T-helper 17 cell (primary cell): ENCODE results near the gene MVB12A. TPM values are rescaled to one million over a fixed set of nuclear protein-coding genes. Genes with fewer than 3 reads are reported as not detected.

Experiments
- ATAC-seq: fragments of 150-1000 bp; cut with Tn5 transposase; 2 replicates; pipeline ENCODE4 v1.10.0; 2021; ENCODE audit warnings: mild to moderate bottlenecking, moderate library complexity
- DNase-seq, 3 donors: peaks; one replicate each; pipeline versions ENCODE4 v3.0.0 to v3.0.0-alpha.2; 2020 to 2021
- H3K9me3 ChIP-seq: one replicate; pipeline ENCODE4 v1.7.0; 2013; ENCODE audit warnings: low read length, mild to moderate bottlenecking; ENCODE audit not compliant: control insufficient read depth, poor library complexity, severe bottlenecking
- H3K27ac Mint-ChIP-seq: one replicate; pipeline ENCODE4 v1.8.0; 2022; ENCODE audit warnings: mild to moderate bottlenecking, moderate library complexity, mixed read lengths
- H3K27me3 Mint-ChIP-seq: one replicate; pipeline ENCODE4 v1.8.0; 2022; ENCODE audit warnings: mixed read lengths
- H3K36me3 Mint-ChIP-seq: one replicate; pipeline ENCODE4 v1.8.0; 2022; ENCODE audit warnings: low read depth, mixed read lengths
- H3K4me1 Mint-ChIP-seq: one replicate; pipeline ENCODE4 v1.8.0; 2022; ENCODE audit warnings: mild to moderate bottlenecking, mixed read lengths
- H3K4me3 Mint-ChIP-seq: one replicate; pipeline ENCODE4 v1.8.0; 2022; ENCODE audit warnings: mild to moderate bottlenecking, moderate library complexity, mixed read lengths
- total RNA-seq, 4 donors: library from RNA in 2 of 4; stranded (reverse) in 2 of 4; gene quantifications; one replicate each; pipeline ENCODE4 v1.2.3 and lab custom pipeline; 2022 to 2026

MVB12A gene
- total RNA-seq, 2 donors from 2014 or later, result 17.9 to 20.3 TPM

DNA sequence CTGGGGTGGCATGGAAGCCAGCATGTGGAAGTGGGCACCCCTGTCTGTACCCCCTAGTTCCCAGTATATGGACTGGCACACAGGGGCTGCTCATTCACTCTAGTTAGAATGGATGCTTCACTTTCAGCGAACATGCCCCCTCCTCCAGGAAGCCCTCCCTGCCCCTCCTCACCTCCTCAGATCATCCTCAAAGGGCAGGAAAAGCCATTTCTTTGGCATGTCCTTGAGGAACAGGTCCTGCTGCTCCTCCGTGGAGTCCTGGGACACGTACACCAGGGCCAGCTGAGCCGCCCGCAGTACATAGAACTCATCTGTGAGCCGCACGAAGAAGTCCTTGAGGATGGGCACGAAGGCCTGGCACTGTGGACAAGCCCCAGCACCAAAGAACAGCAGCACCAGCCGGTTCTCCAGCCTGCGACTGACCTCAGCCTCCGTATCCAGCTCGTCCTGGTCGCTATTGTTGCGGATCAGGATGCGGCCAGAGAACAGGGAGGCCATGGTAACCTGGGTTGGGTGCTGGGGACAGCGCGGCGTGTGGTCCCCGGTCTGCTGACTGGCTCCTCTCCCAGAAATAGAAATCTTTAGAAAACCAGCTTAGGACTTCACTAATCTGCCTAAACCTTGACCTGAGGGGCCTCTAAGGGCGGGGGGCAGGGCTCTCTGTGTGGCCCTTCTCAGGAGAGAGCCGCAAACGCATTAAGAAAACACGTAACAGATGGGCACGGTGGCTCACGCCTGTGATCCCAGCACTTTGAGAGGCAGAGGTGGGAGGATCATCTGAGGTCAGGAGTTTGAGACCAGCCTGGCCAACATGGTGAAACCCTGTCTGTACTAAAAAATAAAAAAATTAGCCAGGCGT, 40.8 kb downstream of the MVB12A start, which contains the start of gene NXNL1:
Gene NXNL1, minus strand, starts transcription at position 555 of the 859 bp plus-strand sequence. Its CDS starts 57 bp downstream, at position 498.
- Mint-ChIP-seq H3K4me3 (no peak within 1 kb of the TSS), H3K4me1 (peaks cover 1% of the 10 kb centered on the region), H3K27me3 (peaks cover 27% of the 10 kb centered on the region), H3K27ac (no peak within 1 kb of the TSS), H3K36me3 (no peaks in the 10 kb centered on the region)
- DNase-seq (no peak), ATAC-seq (no peak)
- H3K9me3 ChIP-seq, result no peaks in the 10 kb centered on the region

DNA sequence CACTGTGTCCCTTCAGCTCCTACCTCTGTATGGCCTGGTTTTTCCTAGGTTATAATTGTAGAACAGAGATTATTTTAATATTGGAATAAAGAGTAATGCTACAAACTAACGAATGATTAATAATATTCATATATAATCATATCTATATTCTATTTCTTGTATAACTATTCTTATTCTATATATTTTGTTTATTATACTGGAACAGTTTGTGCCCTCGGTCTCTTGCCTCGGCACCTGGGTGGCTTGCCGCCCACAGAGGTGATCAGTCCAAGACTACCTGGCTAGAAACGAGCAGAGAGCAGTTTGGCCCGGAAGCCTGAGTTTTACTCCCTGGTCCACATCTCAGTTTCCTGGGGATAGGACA, 46.6 kb downstream of the MVB12A start:
- H3K9me3 ChIP-seq, result no peaks in the 10 kb centered on the region
- no peak overlapping the region for H3K4me3 Mint-ChIP-seq
- ATAC-seq (no peak), DNase-seq (no peak)
- H3K36me3 Mint-ChIP-seq, result peaks cover 3% of the 10 kb centered on the region
- peaks cover 24% of the 10 kb centered on the region for H3K4me1 Mint-ChIP-seq
- peak overlapping the region; percentile 43 for H3K27ac Mint-ChIP-seq
- H3K27me3 Mint-ChIP-seq, result peaks cover 3% of the 10 kb centered on the region

GRCh38 chr19:17467471-17468301, 47.8 kb downstream of the MVB12A start:
- H3K9me3 ChIP-seq, result no peaks in the 10 kb centered on the region
- Mint-ChIP-seq H3K27ac (peak overlapping the region; percentile 87), H3K27me3 (no peaks in the 10 kb centered on the region), H3K4me3 (no peak overlapping the region), H3K4me1 (peaks cover 24% of the 10 kb centered on the region), H3K36me3 (peaks cover 3% of the 10 kb centered on the region)
- ATAC-seq (no peak), DNase-seq (no peak)

DNA sequence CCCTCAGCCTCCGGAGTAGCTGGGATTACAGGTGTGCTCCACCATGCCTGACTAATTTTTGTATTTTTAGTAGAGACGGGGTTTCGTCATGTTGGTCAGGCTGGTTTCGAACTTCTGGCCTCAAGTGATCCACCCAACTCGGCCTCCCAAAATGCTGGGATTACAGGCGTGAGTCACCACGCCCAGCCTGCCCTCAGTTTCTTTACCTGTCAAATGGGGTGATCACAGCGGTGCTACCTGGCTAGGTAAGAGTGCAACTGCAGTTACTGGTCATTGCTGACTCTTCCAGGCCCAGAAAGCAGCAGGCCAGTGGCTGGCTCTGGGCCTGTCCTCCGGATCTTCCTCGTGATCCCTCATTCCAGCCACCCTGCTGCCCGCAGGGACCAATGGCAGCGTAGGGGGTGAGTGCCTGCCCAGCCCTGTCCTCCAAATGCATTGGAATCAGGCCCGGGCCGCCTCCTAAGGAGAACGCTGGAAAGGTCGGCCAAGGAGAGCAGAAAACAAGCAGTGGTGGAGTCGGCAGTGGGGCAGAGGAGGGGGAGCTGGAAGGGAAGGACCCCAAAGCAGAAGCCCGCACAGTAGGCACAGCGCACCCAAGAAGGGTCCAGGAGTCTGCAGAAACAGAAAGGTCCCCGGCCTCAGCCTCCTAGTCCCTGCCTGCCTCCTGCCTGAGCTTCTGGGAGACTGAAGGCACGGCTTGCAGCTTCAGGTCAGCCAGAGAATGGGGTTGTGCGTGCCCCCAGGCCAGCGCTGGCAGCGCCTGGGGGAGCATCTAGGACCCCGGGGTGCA, 48.6 kb downstream of the MVB12A start:
- peak overlapping the region; percentile 100 for H3K4me3 Mint-ChIP-seq
- no peak for DNase-seq

DNA sequence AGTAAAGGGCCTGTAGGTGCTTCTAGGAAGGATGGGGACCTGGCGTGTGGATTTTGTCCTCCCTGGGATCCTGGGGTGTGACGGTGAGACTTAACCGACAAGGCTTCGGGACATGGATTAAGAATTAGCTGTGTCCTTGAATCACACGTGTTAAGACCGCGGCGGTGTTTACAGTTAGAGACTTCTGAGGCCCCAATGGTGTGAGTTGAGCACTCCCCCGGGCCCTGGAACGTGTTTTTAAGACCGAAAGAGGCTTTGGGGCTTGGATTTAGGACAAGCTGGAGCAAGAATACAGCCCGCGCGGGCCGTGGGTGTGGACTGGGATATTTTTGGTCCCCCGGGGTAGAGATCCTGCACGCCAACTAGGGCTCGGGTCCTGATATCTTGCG, 49.2 kb downstream of the MVB12A start:
- no peak for ATAC-seq
- no peaks in the 10 kb centered on the region for H3K9me3 ChIP-seq
- Mint-ChIP-seq H3K27ac (peak overlapping the region; percentile 87), H3K27me3 (no peaks in the 10 kb centered on the region), H3K4me1 (peaks cover 24% of the 10 kb centered on the region), H3K4me3 (peak overlapping the region; percentile 100), H3K36me3 (peaks cover 3% of the 10 kb centered on the region)
- no peak for DNase-seq

More for the DNA sequence above, 48.6 kb downstream of the MVB12A start:
- H3K36me3 Mint-ChIP-seq, result peaks cover 3% of the 10 kb centered on the region
- peaks cover 24% of the 10 kb centered on the region for H3K4me1 Mint-ChIP-seq
- peak overlapping the region; percentile 87 for H3K27ac Mint-ChIP-seq
- no peaks in the 10 kb centered on the region for H3K27me3 Mint-ChIP-seq
- ATAC-seq, result no peak
- no peaks in the 10 kb centered on the region for H3K9me3 ChIP-seq

DNA sequence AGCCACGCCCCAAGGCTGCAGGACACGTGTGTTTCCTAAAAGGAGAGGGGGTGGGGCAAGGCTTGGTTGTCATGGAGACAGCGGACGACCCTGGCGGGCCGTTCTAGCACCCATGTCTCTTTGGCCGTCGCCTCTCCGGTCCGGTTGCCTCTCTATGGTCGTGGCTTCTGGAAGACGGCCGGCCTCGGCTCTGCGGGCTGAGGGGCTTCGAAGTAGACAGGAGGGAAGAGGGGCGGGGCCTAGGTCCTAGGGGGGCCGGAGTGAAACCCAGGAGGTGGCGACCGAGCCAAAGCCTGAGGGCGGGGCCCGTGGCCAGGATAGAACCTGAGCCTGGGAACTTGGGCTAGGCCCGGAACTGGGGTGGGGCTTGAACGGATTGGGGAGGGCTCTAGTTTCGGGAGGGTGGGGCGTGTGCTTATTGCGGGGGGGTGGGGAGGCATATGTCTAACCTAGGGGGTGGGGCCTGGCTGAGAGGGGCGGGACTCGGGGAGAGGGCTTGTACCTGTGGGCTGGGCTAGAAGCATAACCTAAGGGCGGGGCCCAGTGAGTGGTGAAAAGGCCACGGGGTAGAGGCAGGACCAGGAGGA, 49.7 kb downstream of the MVB12A start:
- DNase-seq, result peak; percentile 73 to 92 (median 91)
- no peaks in the 10 kb centered on the region for H3K9me3 ChIP-seq
- peak; percentile 89 for ATAC-seq
- H3K27ac Mint-ChIP-seq, result peak overlapping the region; percentile 87
- H3K4me3 Mint-ChIP-seq, result peak overlapping the region; percentile 100
- H3K27me3 Mint-ChIP-seq, result no peaks in the 10 kb centered on the region
- peaks cover 24% of the 10 kb centered on the region for H3K4me1 Mint-ChIP-seq
- H3K36me3 Mint-ChIP-seq, result peaks cover 3% of the 10 kb centered on the region

DNA sequence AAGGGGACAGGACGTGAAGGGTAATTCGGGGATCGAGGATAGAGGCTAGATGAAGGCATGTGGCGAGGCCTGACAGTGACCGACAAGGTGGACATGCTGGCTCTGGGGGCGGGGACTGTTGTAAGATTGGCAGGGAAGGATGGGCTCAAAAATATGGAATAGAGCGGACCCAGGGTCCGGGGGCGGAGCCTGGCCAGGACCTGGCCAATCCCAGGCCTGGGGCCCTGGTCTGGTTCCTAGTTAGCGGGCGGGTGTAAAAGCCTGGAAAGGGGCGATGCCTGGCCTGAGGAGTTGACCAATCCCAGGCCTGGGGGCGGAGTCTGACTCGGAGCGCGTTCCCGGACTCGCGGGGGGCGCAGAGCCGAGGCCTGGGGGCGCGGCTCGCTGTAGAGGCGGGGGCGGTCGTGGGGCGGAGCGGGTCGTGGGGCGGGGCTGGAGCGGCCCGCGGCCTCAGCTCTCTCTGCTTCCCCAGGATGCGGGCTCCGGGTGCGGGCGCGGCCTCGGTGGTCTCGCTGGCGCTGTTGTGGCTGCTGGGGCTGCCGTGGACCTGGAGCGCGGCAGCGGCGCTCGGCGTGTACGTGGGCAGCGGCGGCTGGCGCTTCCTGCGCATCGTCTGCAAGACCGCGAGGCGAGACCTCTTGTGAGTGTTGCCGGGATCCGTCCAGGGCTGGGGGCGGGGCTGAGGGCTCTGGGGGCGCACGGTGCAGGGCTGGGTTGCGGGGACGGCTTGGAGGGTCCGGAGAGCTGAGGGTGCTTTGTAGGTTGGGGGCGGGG, 50.4 kb downstream of the MVB12A start, which contains the start of gene SLC27A1:
Gene SLC27A1, plus strand, starts transcription at position 457 of the 774 bp plus-strand sequence. Its CDS starts 17 bp downstream, at position 474.
- Mint-ChIP-seq H3K27ac (peak within 1 kb of the TSS; percentile 87), H3K27me3 (no peaks in the 10 kb centered on the region), H3K4me1 (peaks cover 24% of the 10 kb centered on the region), H3K4me3 (peak within 1 kb of the TSS; percentile 100), H3K36me3 (peaks cover 3% of the 10 kb centered on the region)
- ATAC-seq (peak; percentile 79), DNase-seq (peak; percentile 72 to 90 (median 89))
- no peaks in the 10 kb centered on the region for H3K9me3 ChIP-seq

DNA sequence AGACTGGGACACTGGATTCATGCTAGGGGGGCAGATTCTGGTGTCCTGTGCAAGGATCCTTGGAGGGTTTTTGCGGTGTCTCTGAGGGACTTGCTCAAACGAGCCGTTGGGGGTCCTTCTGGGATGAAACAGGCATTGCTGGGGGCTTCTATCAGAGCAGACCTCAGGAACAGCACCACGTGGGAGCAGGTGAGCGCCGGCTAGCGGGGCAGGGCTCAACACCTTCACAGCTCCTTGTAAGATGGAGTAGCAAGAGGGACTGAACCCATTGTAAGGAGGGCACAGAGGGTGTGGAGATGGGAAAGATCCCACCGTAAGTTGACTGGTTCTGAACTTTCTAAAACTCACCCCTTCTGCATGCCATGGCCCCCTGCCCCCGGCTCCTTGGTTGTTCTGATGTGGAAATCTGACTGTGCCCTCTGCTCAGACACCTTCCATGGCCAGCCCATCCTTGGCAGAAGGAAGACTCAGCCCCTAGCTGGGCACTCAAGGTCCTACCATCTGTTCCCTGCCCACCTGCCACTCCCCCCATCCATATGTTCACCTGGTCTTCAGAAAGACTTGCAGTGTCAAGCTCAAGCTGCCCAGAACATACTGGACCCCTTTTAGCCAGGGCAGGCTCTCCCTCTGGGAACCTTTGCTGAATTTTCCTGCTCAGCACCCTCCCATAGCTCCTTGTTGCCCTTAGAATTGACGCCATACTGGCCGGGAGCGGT, 51.7 kb downstream of the MVB12A start:
- H3K4me1 Mint-ChIP-seq, result peaks cover 20% of the 10 kb centered on the region
- no peak for DNase-seq
- H3K27me3 Mint-ChIP-seq, result no peaks in the 10 kb centered on the region
- H3K4me3 Mint-ChIP-seq, result peak overlapping the region; percentile 100
- H3K27ac Mint-ChIP-seq, result no peak overlapping the region
- no peaks in the 10 kb centered on the region for H3K9me3 ChIP-seq
- ATAC-seq, result no peak
- peaks cover 3% of the 10 kb centered on the region for H3K36me3 Mint-ChIP-seq

DNA sequence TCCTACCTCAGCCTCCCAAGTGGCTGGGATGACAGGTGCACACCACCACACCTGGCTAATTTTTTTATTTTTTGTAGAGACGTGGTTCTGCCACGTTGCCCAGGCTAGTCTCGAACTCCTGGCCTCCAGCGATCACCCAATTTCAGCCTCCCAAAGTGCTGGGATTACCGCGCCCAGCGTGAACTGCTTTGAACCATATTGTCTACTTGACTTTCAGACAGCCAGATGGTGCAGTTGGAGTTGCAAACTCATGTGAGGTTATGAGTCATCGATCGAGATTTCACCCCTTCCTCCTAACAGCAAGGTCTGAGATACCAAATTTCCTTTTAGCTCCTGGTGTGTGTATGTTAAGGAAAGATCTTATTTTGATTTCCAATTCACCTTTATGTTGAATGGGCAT, 53.2 kb downstream of the MVB12A start:
- Mint-ChIP-seq H3K27me3 (no peaks in the 10 kb centered on the region), H3K4me1 (peaks cover 16% of the 10 kb centered on the region), H3K4me3 (no peak overlapping the region), H3K27ac (no peak overlapping the region), H3K36me3 (peaks cover 3% of the 10 kb centered on the region)
- ATAC-seq (no peak), DNase-seq (no peak)
- no peaks in the 10 kb centered on the region for H3K9me3 ChIP-seq
